SH-SY5Y (cell line): ENCODE data around the gene SYMPK.

Source experiments
- GATA2 ChIP-seq: IDR thresholded peaks from 2 replicates; pipeline ENCODE4 v1.6.1; 2011; ENCODE audit warnings: mild to moderate bottlenecking, low read depth, low read length
- GATA3 ChIP-seq: IDR thresholded peaks from 2 replicates; pipeline ENCODE4 v1.6.1; 2011; ENCODE audit warnings: low read depth, mild to moderate bottlenecking, low read length, moderate library complexity

DNA sequence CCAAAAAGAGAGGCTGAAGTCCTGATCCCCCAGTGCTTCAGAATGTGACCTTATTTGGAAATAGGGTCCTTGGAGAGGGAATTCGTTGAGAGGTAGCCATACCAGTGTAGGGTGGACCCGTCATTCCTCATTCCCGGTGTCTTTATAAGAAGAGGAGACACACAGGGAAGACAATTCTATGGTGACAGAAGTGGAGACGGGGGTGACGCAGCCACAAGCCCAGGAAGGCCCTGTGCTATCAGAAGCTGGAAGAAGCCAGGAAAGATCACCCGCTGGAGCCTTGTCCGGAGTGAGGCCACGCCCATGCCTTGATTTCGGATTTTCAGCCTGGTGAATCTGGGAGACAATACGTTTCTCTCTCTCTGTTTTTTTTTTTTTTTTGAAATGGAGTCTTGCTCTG is 42.1 kb upstream of the SYMPK start:
- TF ChIP-seq GATA2 = no peak
- TF ChIP-seq GATA3 = no peak
